Measurements from ENCODE around the gene HPCAL4. TPM values are rescaled to one million over a fixed set of nuclear protein-coding genes. Genes with fewer than 3 reads are reported as not detected.

The HPCAL4 gene
- total RNA-seq, 1 experiment from 2014 or later, result 0.12 TPM

- no peak for DNase-seq (ENCODE audit: low read depth)
Observed at GRCh38 chr1:39649636-39650185, 41.5 kb downstream of the HPCAL4 start.

DNA sequence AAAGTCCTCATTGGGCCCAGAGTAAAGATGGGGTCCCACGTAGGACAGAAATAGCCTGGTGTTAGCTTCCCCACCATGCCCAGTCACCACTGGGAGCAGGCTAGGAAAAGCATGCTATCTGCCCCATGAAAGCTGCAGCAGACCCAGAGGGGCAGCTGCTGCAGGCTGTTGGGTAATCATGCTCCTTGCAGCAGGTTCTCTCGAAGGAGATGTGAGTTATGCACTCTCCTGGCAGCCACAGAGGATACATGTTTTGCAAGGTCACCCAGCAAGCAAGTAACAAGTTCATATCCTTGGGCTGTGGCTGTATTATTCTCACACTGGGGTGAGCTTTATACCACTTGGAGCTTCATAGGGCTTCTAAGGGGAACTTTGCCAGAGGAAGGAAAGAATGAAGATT, 42.7 kb downstream of the HPCAL4 start:
- DNase-seq (ENCODE audit: low read depth), result no peak

DNA sequence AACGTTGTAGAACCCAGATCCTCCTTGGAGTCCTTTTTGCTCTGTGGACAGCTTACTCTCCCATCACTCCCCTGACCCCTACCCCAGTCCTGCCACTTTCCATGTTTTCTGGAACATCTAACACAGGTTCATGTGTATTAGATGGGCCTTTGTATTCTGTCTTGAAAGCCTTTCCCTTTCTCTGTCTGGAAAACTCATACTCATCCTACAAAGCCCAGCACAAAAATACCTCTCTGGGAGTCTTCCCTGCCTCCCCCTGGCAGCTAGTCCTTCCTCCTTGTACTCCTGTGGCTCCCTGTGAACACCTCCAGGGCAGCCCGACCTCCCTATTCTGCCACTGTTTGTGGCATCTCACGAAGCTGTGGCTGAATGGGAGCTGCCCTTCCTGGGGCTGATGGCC, 44.0 kb downstream of the HPCAL4 start:
- DNase-seq (ENCODE audit: low read depth), result no peak

DNA sequence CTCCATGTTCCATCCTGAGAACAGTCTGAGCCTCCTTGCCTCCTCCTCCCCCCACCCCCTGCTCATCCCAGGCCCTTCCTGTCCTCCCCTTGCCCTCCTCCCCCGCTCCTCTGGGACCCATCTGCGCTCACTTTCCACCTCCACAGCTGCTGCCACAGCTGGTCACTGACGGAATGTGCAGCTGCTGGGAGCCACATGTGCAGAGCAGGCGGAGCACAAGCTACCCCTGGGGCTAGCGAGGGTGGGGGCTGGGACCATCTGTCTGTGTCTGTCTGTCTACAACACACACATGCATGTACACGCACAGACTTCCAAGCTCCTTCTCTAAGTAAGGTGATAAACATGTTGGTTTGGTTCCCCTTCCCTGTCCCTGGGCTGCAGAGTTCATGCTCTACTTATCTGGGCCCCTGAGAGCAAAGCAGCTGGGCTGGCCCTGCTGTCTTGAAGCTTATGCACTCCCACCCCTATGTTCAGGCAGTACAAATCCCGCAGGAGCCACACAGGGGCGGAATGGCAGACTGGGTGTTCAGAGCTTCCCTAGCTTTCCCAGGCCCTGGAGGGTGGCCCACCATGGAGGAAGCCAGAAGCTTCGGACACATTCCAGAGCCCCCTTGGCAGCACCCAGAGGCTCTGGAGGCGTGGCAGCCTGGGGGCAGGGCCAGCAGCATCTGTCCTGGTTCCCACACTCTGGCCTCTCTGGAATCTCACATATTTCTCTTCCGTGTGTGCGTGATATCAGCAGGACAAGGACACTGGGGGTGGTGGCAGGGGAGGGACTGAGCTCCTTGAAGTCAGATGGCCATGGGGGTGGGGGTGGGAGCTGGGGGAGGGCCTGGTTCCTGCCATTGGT, 44.8 kb downstream of the HPCAL4 start:
- DNase-seq (ENCODE audit: low read depth), result peak; percentile 80

GRCh38 chr1:39645411-39646043, 45.7 kb downstream of the HPCAL4 start:
- no peak for DNase-seq (ENCODE audit: low read depth)

DNA sequence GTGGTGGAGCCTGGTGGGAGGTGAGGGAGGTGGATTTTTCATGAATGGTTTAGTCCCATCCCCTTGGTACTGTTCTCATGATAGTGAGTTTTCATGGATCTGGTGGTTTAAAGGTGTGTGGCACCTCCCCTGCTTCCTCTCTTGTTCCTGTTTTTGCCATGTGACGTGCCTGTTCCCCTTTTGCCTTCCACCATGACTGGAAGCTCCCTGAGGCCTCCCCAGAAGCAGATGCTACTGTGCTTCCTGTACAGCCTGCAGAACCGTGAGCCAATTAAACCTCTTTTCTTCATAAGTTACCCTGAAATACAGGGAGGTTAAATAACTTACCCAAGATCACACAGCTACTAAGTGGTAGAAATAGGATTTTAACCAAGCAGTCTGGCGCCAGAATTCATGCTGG, 47.5 kb downstream of the HPCAL4 start:
- DNase-seq (ENCODE audit: low read depth), result no peak

- DNase-seq (ENCODE audit: low read depth), result peak; percentile 63
Observed at GRCh38 chr1:39642796-39643195, 48.4 kb downstream of the HPCAL4 start.

GRCh38 chr1:39640861-39641260, 50.4 kb downstream of the HPCAL4 start:
- DNase-seq (ENCODE audit: low read depth), result no peak

- DNase-seq (ENCODE audit: low read depth), result no peak
Observed at GRCh38 chr1:39639305-39640130, 51.7 kb downstream of the HPCAL4 start, which contains the start of gene HEYL. HEYL (minus strand) TSS chr1:39639643; CDS start chr1:39639625, 18 bp downstream.

GRCh38 chr1:39638965-39639304, 52.3 kb downstream of the HPCAL4 start:
- DNase-seq (ENCODE audit: low read depth), result no peak

GRCh38 chr1:39637361-39637760, 53.9 kb downstream of the HPCAL4 start:
- peak; percentile 54 for DNase-seq (ENCODE audit: low read depth)

- DNase-seq (ENCODE audit: low read depth), result no peak
Observed at GRCh38 chr1:39635871-39636210, 55.4 kb downstream of the HPCAL4 start.

DNA sequence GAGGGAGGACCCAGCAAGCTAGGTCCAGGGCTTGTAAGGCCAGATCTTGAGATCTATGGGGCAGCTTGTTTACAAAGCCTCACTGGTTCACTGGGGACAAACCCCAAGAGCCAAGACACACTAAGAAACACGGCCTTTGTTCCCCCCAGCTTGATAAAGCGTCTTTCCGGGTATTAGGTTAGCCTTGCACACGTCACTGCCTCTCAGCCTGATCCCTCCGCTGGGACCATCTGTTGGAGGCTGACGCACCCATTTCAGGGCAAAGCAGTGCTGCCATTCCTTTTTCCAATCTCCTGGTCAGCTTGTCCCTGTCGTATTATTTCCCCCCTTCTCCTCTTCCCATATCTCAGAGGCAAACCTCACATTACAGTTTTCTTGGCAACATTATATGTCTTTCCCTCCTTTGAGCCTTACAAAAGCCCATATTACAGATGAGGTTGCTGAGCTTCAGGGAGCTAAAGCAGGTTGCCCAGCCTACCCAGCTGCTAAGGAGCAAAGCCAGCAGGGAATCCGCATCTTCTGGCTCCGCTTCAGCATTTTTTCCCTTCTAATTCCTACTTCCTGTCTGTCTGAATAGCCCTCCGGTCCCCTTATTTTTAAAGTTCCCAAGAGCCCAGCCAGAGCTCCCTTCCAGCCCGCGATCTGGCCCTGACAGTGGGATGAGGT, 55.9 kb downstream of the HPCAL4 start:
- DNase-seq (ENCODE audit: low read depth), result no peak

GRCh38 chr1:39633422-39633821, 57.8 kb downstream of the HPCAL4 start:
- DNase-seq (ENCODE audit: low read depth), result no peak

- peak; percentile 41 for DNase-seq (ENCODE audit: low read depth)
Observed at GRCh38 chr1:39632682-39633417, 58.4 kb downstream of the HPCAL4 start.

DNA sequence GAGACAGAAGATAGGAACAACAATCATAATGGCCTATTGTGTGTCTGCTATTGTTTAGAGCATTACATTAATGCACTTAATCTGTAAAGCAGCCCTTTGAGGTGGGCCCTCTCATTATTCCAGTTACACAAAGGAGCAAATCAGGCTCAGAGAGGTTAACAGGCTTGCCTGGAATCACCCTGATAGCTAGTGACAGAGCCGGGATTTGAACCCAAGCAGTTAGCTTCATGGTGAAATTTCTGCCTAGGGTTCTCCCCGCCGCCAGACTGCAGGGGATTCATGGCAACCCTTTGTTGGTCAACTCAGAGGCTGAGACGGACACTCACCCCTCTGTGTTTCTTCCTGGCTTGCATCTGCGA, 58.9 kb downstream of the HPCAL4 start:
- no peak for DNase-seq (ENCODE audit: low read depth)

DNA sequence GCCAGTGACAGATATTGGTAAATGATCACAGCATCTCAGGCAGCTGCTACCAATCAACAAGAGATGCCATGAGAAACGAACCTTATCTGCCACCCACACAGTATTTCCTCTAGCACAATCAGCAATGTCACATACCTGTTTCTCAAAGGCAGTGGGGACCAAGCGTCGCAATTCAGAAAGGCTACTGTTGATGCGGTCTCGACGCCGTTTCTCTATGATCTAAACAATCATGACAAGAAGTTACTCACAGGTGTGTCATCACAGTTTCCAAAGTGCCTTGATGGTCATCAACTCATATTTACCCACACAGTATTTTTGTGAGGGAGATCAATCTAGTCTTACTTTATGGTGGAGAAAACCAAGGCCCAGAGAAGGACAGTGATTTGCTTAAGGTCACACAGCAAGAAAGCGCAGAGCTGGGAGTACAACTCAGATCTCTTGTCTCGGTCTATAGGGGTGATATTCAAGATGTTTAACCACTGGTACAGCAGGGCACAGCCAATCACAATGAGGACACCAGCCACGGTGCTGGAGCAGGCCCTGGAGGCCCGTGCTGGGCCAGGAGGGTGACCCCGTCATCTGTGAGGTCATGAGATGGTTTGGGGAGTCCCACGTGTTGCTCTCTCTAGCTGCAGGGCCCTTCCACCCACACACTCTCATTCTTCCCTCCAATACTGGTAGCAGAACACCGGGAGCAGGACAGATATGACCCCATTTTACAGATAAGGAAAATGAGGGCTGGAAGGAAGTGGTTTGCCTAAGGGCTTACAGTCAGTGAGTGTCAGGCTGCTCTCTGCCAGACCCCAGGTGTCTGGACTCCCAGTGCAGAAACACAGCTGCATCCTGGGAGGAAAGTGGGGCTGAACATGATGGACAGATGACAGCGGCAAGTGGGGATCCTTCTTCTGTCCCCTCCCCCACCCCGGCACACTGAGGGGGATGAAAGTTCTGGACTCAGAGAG, 59.6 kb downstream of the HPCAL4 start:
- no peak for DNase-seq (ENCODE audit: low read depth)

- DNase-seq (ENCODE audit: low read depth), result no peak
Observed at GRCh38 chr1:39628807-39629350, 62.4 kb downstream of the HPCAL4 start.

All from RPMI7951 (cell line).